ENCODE measurements around the gene SYT5. TPM values are rescaled to one million over a fixed set of nuclear protein-coding genes. Genes with fewer than 3 reads are reported as not detected.
A peak's percentile ranks its signal among the peaks of the same experiment; 100 is the strongest.
"Not testable (repeated sequence)": the region's sequence is repeated elsewhere in the genome, so short reads cannot be mapped to it uniquely, and the experiment has no call there.

Gene SYT5
- total RNA-seq, 4 donors from 2014 or later = 0.35 TPM; not detected in 3

- H3K27me3 ChIP-seq = peaks cover 20 to 71% of the 10 kb centered on the region in 2 donors
- intact Hi-C loops (cut with DNase I; ENCODE audit: low total_unique reads) = no loop called here
These were observed 6.8 kb downstream of the SYT5 start for GRCh38 chr19:55173186-55173713.

DNA sequence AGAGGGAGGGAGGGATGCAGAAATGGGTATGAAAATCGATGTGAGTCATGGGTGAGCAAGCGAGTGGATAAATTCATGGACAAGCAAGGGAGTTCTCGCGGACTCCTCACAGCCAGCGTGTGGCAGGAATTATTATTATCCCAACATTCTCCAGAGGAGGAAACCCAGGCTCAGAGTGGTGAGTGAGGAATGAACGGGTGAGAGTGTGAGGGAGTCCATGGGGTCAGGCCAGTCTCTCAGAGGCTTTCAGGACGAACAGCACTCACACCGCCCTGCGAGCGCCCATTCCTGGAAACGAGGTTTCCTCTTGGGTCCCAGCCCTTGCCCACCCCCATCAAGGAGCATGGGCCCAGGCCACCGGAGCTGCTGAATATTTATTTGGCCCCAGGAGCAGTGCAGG, 7.3 kb downstream of the SYT5 start:
- TF ChIP-seq CTCF (IDR thresholded peaks at IDR 0.05) = no peak
- TF ChIP-seq POLR2A (IDR thresholded peaks at IDR 0.05) = no peak
- no peak for DNase-seq
- Histone ChIP-seq H3K9me3 (no peaks in the 10 kb centered on the region), H3K36me3 (no peaks in the 10 kb centered on the region), H3K4me1 (no peaks in the 10 kb centered on the region), H3K27me3 (peaks cover 20 to 72% of the 10 kb centered on the region in 2 donors), H3K27ac (no peak overlapping the region), H3K4me3 (no peak overlapping the region)
- intact Hi-C loops (cut with DNase I; ENCODE audit: low total_unique reads) = no loop called here

More at GRCh38 chr19:55173186-55173713, 6.8 kb downstream of the SYT5 start:
- Histone ChIP-seq H3K36me3 (no peaks in the 10 kb centered on the region), H3K27ac (no peak overlapping the region), H3K9me3 (no peaks in the 10 kb centered on the region), H3K4me1 (no peaks in the 10 kb centered on the region), H3K4me3 (peak overlapping the region in 1 of 2 donors; percentile 3)
- TF ChIP-seq POLR2A (IDR thresholded peaks at IDR 0.05) (no peak), CTCF (IDR thresholded peaks at IDR 0.05) (no peak)
- no peak for DNase-seq

DNA sequence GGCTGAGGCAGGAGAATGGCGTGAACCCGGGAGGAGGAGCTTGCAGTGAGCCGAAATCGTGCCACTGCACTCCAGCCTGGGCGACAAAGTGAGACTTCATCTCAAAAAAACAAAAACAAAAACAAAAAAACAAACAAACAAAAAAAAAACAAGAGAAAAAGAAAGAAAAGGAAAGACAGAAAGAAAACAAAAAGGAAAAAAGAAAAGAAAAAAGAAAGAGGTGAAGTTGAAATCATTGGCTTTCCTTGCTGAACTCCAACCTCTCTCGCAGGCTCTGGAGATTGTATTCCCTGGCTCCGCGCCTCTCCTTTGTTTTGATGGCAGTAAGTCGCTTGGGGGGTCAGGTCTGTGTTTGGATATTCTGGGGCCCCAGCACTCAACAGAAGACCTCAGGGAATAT, 7.8 kb downstream of the SYT5 start:
- intact Hi-C loops (cut with DNase I; ENCODE audit: low total_unique reads); H3K9me3 ChIP-seq; H3K27ac ChIP-seq; H3K4me1 ChIP-seq; DNase-seq; H3K36me3 ChIP-seq; H3K4me3 ChIP-seq: not testable (repeated sequence)
- H3K27me3 ChIP-seq = peaks cover 18 to 73% of the 10 kb centered on the region in 2 donors

GRCh38 chr19:55171440-55171839, 8.6 kb downstream of the SYT5 start:
- H3K27ac ChIP-seq = no peak overlapping the region
- TF ChIP-seq POLR2A (IDR thresholded peaks at IDR 0.05) (no peak), CTCF (IDR thresholded peaks at IDR 0.05) (no peak)
- intact Hi-C loops (cut with DNase I; ENCODE audit: low total_unique reads) = no loop called here
- no peaks in the 10 kb centered on the region for H3K4me1 ChIP-seq
- H3K27me3 ChIP-seq = peaks cover 13 to 67% of the 10 kb centered on the region in 2 donors
- no peak overlapping the region for H3K4me3 ChIP-seq
- no peak for DNase-seq
- H3K9me3 ChIP-seq = no peaks in the 10 kb centered on the region
- H3K36me3 ChIP-seq = no peaks in the 10 kb centered on the region

DNA sequence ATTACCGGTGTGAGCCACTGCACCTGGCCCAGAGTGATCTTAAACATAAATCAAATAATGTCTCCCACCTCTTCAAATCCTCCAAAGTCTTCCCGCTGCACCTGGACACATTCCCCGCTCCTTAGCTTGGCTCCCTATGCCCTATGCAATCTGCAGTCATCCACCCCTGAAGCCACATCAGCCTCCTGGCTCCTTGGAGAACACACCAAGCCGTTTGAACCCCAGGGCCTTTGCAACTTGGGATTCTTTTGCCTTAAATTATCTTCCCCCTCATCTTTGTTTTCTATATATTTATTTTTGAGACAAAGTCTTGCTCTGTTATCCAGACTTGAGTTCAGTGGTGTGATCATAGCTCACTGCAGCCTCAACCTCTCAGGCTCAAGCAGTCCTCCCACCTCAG, 11.0 kb downstream of the SYT5 start:
- TF ChIP-seq POLR2A (IDR thresholded peaks at IDR 0.05) = no peak
- TF ChIP-seq CTCF (IDR thresholded peaks at IDR 0.05) = no peak
- Histone ChIP-seq H3K4me1 (no peaks in the 10 kb centered on the region), H3K36me3 (no peaks in the 10 kb centered on the region), H3K9me3 (no peaks in the 10 kb centered on the region), H3K27me3 (peaks cover 0 to 44% of the 10 kb centered on the region in 2 donors), H3K27ac (no peak overlapping the region), H3K4me3 (no peak overlapping the region)
- no peak for DNase-seq
- intact Hi-C loops (cut with DNase I; ENCODE audit: low total_unique reads) = no loop called here

Measured in uterus (tissue), 4 donors.